ENCODE results near the gene ZNF620.
"Not testable (repeated sequence)": the region's sequence is repeated elsewhere in the genome, so short reads cannot be mapped to it uniquely, and the experiment has no call there.

Gene ZNF620

DNA sequence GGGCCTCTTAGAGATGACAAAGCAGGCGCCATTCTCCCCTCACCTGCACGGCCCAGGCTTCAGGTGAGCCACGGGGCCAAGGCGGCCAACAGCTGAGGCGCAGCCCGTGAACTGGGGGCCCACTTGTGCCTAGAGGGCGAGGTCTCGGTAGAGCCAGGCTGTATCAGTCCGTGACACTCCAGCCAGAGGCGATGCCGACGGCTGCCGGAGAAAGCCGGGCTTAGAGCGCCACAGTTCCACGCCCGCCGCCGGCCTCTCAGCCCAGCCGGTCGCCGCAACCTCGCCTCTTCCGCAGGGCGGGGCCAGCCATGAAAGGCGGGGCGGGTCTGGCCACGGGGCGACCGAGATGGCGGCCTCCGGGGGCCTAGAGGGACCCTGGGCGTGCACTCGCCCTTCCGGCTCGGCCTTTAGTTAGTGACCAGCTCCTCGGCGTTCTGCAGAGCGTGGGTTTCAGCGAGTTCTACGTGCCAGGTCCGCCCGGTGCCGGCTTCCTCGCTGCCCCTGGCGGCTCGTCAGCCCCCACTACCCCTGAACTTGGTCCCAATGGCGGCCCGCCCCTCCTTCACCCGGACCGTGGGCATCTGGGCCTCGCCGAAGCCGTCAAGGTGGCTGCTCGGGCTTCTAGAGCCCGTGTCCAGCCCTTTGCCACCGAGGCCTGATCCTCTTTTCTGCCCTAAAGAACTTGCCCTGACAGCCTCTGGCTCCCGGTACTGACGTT, 18.9 kb downstream of the ZNF620 start, which contains the start of gene ZNF621:
Gene ZNF621 (plus strand): TSS at position 393 of the 718 bp plus-strand sequence. CDS start 881 bp downstream, outside the sequence.
- peak; percentile 68 for DNase-seq (ENCODE audit: extremely low read depth, low read depth)
- TF ChIP-seq, protein P1, sequence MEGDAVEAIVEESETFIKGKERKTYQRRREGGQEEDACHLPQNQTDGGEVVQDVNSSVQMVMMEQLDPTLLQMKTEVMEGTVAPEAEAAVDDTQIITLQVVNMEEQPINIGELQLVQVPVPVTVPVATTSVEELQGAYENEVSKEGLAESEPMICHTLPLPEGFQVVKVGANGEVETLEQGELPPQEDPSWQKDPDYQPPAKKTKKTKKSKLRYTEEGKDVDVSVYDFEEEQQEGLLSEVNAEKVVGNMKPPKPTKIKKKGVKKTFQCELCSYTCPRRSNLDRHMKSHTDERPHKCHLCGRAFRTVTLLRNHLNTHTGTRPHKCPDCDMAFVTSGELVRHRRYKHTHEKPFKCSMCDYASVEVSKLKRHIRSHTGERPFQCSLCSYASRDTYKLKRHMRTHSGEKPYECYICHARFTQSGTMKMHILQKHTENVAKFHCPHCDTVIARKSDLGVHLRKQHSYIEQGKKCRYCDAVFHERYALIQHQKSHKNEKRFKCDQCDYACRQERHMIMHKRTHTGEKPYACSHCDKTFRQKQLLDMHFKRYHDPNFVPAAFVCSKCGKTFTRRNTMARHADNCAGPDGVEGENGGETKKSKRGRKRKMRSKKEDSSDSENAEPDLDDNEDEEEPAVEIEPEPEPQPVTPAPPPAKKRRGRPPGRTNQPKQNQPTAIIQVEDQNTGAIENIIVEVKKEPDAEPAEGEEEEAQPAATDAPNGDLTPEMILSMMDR (IDR thresholded peaks at IDR 0.05; ENCODE audit: low read depth, low read length) = no peak

DNA sequence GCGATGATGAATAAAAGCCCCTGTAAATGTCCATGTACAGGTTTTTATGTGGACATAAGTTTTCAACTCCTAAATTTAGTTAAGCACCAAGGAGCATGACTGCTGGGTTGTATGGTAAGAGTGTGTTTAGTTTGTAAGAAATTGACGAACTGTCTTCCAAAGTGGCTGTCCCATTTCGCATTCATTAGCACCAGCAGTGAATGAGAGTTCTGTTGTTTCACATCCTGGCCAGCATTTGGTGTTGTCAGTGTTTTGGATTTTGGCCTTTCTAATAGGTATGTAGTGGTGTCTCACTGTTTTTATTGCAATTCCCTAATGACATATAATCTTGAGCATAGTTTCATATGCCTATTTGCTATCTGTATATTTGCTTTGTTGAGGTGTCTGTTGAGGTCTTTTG, 22.6 kb downstream of the ZNF620 start:
- no peak for DNase-seq (ENCODE audit: extremely low read depth, low read depth)
- TF ChIP-seq, protein P1 (IDR thresholded peaks at IDR 0.05; ENCODE audit: low read depth, low read length) = no peak

DNA sequence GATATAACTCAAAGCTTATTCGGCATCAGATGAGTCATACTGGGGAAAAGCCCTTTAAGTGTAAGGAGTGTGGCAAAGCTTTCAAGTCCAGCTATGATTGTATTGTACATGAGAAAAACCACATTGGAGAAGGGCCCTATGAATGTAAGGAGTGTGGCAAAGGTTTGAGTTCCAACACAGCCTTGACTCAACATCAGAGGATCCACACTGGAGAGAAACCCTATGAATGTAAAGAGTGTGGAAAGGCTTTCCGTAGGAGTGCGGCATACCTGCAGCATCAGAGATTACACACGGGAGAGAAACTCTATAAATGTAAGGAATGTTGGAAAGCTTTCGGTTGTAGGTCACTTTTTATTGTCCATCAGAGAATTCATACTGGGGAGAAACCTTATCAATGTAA, 26.4 kb downstream of the ZNF620 start:
- TF ChIP-seq, protein P1 (IDR thresholded peaks at IDR 0.05; ENCODE audit: low read depth, low read length) = no peak
- DNase-seq (ENCODE audit: extremely low read depth, low read depth) = no peak

DNA sequence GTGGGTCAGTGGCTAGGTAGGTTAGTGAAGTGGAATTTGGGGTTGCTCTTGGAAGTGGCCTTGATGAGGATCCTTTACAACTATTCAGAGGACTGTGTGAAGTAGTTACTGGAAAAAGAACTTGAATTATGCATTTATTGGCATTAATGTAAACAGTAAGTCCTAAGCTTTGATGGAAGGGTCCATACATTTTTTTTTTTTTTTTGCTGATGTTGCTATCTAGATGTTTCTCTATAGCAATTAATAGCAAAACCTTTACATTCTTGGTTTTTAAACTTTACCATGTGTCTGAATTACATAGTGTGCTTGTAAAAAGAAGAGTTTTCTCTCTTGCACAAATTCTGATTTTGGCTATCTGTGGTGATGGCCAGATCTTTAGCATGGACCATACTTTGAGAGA, 28.4 kb downstream of the ZNF620 start:
- TF ChIP-seq, protein P1 (IDR thresholded peaks at IDR 0.05; ENCODE audit: low read depth, low read length) = no peak
- no peak for DNase-seq (ENCODE audit: extremely low read depth, low read depth)

DNA sequence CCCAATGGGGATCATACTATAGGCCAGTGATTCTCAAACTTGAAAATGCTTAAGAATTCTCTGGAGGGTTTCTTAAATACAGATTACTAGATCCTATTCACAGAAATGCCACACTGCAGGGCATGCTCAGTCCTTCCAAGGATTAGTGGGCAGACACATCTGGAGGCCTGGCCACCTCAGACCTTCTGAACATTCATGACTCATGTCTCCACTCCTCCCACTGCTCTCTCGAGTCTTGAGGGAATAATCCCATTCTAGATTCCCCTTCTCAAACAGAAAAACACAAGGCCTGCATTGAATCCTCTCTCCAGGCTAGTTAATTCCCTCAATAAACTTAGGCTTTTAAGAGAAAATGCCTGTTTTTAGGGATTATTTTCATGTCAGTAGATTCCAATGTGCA, 41.0 kb downstream of the ZNF620 start:
- DNase-seq (ENCODE audit: extremely low read depth, low read depth) = no peak

DNA sequence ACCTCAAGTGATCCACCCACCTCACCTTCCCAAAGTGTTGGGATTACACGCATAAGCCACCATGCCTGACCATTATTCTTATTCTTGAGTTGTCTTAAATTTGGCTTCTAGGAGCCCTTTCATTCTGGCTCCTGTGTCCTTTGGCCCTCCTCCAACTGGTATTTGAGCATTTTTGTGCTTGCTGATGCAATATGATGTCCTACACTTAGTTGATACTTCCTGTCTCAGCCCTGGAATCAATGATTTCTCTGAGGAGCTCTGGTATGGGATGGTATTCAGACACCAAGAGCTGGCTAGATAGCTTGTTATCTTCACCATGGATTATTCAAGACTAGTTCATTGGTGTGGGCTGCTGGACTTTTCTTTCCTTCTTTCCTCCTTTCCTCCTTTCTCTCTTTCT, 44.3 kb downstream of the ZNF620 start:
- DNase-seq (ENCODE audit: extremely low read depth, low read depth) = no peak
- TF ChIP-seq, protein P1 (IDR thresholded peaks at IDR 0.05; ENCODE audit: low read depth, low read length) = no peak

More for the DNA sequence above, 41.0 kb downstream of the ZNF620 start:
- TF ChIP-seq, protein P1 (IDR thresholded peaks at IDR 0.05; ENCODE audit: low read depth, low read length) = no peak

DNA sequence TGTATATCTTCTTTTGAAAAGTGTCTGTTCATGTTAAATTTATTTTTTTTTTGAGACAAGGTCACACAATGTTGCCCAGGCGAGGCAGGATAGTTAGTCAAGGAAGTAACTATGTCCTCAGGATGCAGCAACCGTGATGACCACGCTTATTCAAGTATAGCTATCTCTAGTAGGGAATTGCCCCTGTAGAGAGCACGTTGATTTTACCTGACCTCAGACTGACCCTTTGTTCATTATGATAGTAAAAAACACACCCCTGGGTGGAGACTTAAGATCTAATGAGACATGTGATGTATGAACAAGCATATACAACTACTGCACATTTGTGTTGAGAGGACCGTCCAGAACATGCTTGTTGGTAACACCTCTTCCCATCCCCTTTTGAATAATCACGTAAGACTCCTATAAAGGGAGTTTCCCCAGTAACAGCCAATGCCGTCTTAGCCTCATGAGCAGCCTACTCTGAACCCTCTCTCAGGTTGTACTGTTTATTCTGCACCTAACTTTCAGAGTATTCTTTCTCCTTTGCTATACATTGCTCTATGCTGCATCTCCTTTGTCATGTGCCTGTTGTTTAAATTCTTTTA, 51.8 kb downstream of the ZNF620 start:
- no peak for DNase-seq (ENCODE audit: extremely low read depth, low read depth)
- TF ChIP-seq, protein P1 (IDR thresholded peaks at IDR 0.05; ENCODE audit: low read depth, low read length) = no peak

DNA sequence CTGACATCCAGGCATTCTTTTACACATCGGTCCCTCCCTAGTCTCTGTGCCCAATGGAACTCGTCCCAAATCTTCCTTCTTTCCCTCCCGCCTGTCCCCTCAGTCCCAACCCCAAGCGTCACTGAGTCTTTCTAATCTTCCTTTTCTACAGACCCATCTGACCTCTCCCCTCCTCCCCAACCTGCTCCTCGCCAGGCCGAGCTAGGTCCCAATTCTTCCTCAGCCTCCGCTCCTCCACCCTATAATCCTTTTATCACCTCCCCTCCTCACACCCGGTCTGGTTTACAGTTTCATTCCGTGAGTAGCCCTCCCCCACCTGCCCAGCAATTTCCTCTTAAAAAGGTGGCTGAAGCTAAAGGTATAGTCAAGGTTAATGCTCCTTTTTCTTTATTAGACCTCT, 56.6 kb downstream of the ZNF620 start:
- not testable (repeated sequence) for DNase-seq (ENCODE audit: extremely low read depth, low read depth)

DNA sequence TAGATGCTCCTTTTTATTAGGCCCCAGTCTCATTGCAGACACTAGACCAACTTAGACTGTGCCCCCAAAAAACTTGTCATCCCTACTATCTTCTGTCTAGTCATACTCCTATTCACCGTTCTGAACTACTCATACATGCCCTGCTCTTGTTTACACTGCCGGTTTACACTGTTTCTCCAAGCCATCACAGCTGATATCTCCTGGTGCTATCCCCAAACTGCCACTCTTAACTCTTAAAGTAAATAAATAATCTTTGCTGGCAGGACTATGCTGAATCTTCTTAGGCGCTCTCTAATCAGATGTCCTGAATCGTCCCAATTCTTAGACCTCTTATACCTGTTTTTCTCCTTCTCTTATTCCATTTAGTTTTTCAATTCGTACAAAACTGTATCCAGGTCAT, 59.8 kb downstream of the ZNF620 start:
- not testable (repeated sequence) for DNase-seq (ENCODE audit: extremely low read depth, low read depth)
